ENCODE results near the gene C22orf39. TPM values are rescaled to one million over a fixed set of nuclear protein-coding genes. Genes with fewer than 3 reads are reported as not detected.
A peak's percentile ranks its signal among the peaks of the same experiment; 100 is the strongest.

Gene C22orf39
- total RNA-seq, 6 donors from 2014 or later: 29.1 to 48.6 (median 43.6) TPM

DNA sequence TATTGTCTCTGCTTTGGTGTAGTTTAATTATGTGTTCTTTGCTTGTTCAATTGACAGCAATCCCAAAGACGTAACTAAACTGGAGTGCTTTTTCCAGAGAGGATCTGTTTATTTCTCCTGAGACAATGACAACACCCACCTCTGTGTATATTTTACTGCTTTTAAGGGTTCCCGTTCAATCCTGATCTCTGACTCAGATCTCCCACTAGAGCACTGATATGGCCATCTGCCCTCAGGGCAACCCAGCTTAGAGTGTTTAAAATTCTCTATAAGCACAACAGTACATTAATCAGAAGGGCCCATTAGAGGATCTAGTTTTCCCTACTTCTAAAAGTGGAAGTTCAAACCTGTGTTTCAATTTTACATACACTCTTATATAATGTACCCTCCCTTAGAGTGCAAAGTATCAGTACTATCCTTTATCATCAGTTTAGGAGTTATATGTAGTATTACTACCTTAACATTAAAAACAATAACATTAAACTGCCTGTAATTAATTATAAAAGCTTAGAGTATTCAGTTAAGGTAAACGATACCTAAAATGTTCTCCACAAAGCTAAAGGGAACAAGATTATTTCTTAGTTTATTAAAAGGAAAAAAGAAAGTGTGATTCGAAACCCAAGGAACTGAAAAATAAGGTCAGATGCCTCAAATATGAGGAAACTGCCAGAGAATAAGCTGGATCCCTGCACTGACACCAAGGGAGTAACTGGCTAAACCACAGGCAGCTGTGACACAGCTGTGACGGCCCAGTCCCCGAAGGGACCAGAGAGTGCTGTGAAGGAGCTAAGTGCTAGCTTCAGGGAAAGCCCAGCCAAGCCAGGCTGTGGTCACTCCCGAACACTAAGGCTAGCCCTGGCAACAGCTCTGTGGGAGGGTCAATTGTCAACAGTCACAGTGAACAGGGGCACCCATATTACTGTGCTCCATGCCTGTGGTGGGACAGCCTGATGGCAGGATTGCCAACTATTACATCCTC is 16.3 kb upstream of the C22orf39 start:
- TF ChIP-seq POLR2A (IDR thresholded peaks at IDR 0.05) (no peak), POLR2AphosphoS5 (IDR thresholded peaks at IDR 0.05) (peak; percentile 23 to 75), EP300 (IDR thresholded peaks at IDR 0.05) (no peak)
- TF ChIP-seq, protein P1, sequence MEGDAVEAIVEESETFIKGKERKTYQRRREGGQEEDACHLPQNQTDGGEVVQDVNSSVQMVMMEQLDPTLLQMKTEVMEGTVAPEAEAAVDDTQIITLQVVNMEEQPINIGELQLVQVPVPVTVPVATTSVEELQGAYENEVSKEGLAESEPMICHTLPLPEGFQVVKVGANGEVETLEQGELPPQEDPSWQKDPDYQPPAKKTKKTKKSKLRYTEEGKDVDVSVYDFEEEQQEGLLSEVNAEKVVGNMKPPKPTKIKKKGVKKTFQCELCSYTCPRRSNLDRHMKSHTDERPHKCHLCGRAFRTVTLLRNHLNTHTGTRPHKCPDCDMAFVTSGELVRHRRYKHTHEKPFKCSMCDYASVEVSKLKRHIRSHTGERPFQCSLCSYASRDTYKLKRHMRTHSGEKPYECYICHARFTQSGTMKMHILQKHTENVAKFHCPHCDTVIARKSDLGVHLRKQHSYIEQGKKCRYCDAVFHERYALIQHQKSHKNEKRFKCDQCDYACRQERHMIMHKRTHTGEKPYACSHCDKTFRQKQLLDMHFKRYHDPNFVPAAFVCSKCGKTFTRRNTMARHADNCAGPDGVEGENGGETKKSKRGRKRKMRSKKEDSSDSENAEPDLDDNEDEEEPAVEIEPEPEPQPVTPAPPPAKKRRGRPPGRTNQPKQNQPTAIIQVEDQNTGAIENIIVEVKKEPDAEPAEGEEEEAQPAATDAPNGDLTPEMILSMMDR (IDR thresholded peaks at IDR 0.05): no peak
- H3K36me3 ChIP-seq: peaks cover 28 to 91% (median 67%) of the 10 kb centered on the region in 4 donors
- H3K27ac ChIP-seq: peak overlapping the region in 1 of 4 donors; percentile 26
- H3K27me3 ChIP-seq: no peaks in the 10 kb centered on the region
- peak in 1 of 2 donors; percentile 33 for DNase-seq
- ATAC-seq (ENCODE audit: low FRiP score in 2 of 2): peak in 1 of 2 donors; percentile 32
- no peak overlapping the region for H3K4me3 ChIP-seq
- H3K4me1 ChIP-seq: no peaks in the 10 kb centered on the region
- no peaks in the 10 kb centered on the region for H3K9me3 ChIP-seq
- WGBS, 2 donors: 69 to 71% methylated on average over 7 of the region's 7 CpGs

DNA sequence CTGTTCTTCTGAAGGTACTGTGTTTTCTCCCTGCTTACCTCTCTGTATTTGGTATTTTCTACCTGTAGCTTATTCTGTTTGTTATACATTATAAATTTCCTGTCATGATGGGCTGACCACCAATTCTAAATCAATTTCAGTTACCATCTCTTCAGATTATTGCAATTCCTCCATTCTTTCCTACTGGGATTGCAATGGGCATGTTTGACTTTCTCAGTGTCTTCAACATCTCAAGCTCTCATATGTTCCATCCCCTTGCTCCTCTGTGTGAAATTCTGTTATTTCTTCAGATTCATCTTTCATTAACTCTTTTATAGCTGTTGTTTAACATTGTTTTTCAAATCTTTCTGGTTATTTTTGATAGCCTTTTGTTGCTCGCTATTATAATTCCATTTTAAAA is 15.5 kb upstream of the C22orf39 start:
- Histone ChIP-seq H3K9me3 (no peaks in the 10 kb centered on the region), H3K4me1 (no peaks in the 10 kb centered on the region), H3K4me3 (no peak overlapping the region), H3K27me3 (no peaks in the 10 kb centered on the region), H3K36me3 (peaks cover 25 to 90% (median 68%) of the 10 kb centered on the region in 4 donors), H3K27ac (no peak overlapping the region)
- no peak for DNase-seq
- TF ChIP-seq POLR2A (IDR thresholded peaks at IDR 0.05) (no peak), POLR2AphosphoS5 (IDR thresholded peaks at IDR 0.05) (no peak), EP300 (IDR thresholded peaks at IDR 0.05) (no peak)
- TF ChIP-seq, protein P1 (IDR thresholded peaks at IDR 0.05): no peak
- no peak for ATAC-seq (ENCODE audit: low FRiP score in 2 of 2)
- 100% methylated on average over 1 of the region's 1 CpG for WGBS, 2 donors

- H3K4me1 ChIP-seq: no peaks in the 10 kb centered on the region
- 90 to 96% methylated on average over 1 of the region's 1 CpG for WGBS, 2 donors
- H3K27ac ChIP-seq: no peak overlapping the region
- no peaks in the 10 kb centered on the region for H3K9me3 ChIP-seq
- H3K36me3 ChIP-seq: peaks cover 12 to 90% (median 65%) of the 10 kb centered on the region in 4 donors
- H3K27me3 ChIP-seq: no peaks in the 10 kb centered on the region
- ATAC-seq (ENCODE audit: low FRiP score in 2 of 2) (no peak), DNase-seq (no peak)
- no peak overlapping the region for H3K4me3 ChIP-seq
- no peak for TF ChIP-seq POLR2AphosphoS5 (IDR thresholded peaks at IDR 0.05)
- TF ChIP-seq, protein P1 (IDR thresholded peaks at IDR 0.05): no peak
- no peak for TF ChIP-seq POLR2A (IDR thresholded peaks at IDR 0.05)
- no peak for TF ChIP-seq EP300 (IDR thresholded peaks at IDR 0.05)
Observed at GRCh38 chr22:19461506-19461905, 14.0 kb upstream of the C22orf39 start.

DNA sequence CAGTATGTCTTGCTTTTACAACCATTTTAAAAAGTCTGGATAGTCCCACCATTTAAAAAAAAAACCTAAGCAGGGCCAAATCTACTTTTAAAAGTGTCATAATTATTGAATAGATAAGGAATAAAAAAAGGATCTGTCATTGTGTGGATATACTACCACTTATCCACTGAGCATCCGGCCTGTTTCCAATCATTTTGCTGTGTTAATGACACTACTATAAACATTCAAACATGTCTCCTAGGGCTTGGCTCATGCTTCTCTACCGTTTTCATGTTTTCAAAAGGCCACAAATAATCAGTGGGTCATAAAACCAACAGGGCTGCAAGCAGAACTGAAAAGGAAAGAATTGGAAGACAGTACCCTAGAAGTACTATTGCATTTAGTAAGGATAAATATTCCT is 12.5 kb upstream of the C22orf39 start:
- no peaks in the 10 kb centered on the region for H3K9me3 ChIP-seq
- H3K4me1 ChIP-seq: no peaks in the 10 kb centered on the region
- H3K4me3 ChIP-seq: no peak overlapping the region
- peaks cover 15 to 90% (median 64%) of the 10 kb centered on the region in 4 donors for H3K36me3 ChIP-seq
- TF ChIP-seq POLR2AphosphoS5 (IDR thresholded peaks at IDR 0.05) (no peak), POLR2A (IDR thresholded peaks at IDR 0.05) (no peak), EP300 (IDR thresholded peaks at IDR 0.05) (no peak)
- TF ChIP-seq, protein P1 (IDR thresholded peaks at IDR 0.05): no peak
- no peak overlapping the region for H3K27ac ChIP-seq
- ATAC-seq (ENCODE audit: low FRiP score in 2 of 2) (no peak), DNase-seq (no peak)
- 87 to 92% methylated on average over 2 of the region's 2 CpGs for WGBS, 2 donors
- H3K27me3 ChIP-seq: no peaks in the 10 kb centered on the region
